H54 (cell line): ENCODE results near the gene ANKRD18A.
"Not testable (repeated sequence)": the region's sequence is repeated elsewhere in the genome, so short reads cannot be mapped to it uniquely, and the experiment has no call there.

Source experiments
- DNase-seq: peaks from one replicate; pipeline ENCODE4 v3.0.0; 2011; ENCODE audit warnings: low spot score, mixed read lengths; ENCODE audit not compliant: insufficient read length
- FAIRE-seq: peaks from 3 replicates; lab custom pipeline; 2011; peaks lifted over from hg19 to GRCh38; lab: Jason Lieb, UNC
- POLR2A ChIP-seq: IDR thresholded peaks from 2 replicates; pipeline ENCODE4 v1.6.1; 2011; ENCODE audit warnings: low read depth, mild to moderate bottlenecking, low read length

Gene ANKRD18A

DNA sequence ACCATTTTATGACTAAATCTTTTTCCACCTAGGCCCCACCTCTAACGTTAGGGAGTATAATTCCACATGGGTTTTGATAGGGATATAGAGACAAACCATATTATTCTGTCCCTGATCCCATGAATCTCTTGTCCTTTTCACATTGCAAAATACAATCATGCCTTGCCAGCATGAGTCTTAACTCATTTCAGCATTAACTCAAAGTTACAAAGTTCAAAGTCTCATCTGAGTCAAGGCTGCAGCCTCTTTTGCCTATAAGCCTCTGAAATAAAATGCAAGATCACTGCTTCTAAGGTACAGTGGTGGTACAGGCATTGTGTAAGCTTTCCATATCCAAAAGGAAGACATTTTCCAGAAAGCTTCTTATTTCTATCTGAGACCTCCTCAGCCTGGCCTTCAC lies 54.3 kb downstream of the ANKRD18A start:
- DNase-seq, FAIRE-seq: not testable (repeated sequence)

DNA sequence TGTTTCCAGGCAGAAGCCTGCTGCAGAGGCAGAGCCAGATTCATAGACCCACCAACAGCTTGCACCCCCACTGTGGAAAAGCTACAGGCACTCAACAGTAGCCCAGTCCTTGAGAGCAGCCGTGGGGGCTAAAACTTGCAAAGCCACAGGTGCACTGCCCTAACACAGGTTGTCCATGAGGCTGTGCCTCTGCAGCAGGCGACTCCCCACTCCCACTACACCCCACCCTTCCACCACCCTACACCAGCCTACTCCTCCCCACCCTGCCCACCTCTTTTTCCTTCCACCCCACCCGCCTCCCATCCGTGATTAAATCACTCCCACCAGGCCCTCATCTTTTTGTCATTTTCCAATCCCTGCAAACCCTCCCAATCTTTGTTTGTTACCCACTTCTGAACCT lies 55.2 kb downstream of the ANKRD18A start:
- DNase-seq, FAIRE-seq: not testable (repeated sequence)

DNA sequence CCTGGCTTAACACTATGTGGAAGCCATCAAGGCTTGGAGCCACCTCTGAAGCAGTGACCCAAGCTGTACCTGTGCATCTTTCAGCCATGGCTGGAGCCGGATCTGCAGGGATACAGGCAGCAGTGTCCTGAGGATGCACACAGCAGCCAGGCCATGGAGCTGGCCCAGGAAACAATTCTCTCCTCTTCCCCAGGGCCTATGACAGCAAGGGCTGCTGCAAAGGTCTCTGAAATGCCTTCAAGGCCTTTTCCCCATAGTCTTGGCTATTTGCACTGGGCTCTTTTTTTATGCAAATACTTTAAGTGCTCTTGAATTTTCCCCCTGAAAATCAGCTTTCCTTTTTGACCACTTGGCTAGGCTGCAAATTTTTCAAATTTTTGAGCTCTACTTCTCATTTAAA lies 56.5 kb downstream of the ANKRD18A start:
- not testable (repeated sequence) for FAIRE-seq, DNase-seq

DNA sequence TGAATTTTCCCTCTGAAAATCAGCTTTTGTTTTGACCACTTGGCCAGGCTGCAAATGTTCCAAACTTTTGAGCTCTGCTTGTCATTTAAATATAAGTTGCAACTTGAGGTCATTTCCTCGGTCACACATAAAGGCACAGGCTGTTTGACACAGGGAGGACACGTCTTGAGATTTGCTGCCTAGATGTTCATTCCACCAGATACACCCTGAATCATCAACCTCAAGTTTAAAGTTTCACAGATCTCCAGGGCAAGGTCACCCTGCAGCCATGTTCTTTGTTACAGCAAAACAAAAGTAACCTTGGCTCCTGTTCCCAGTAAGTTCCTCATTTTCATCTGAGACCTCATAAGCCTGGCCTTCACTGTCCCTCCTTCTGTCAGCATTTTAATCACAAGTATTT lies 59.3 kb downstream of the ANKRD18A start:
- not testable (repeated sequence) for DNase-seq, FAIRE-seq

DNA sequence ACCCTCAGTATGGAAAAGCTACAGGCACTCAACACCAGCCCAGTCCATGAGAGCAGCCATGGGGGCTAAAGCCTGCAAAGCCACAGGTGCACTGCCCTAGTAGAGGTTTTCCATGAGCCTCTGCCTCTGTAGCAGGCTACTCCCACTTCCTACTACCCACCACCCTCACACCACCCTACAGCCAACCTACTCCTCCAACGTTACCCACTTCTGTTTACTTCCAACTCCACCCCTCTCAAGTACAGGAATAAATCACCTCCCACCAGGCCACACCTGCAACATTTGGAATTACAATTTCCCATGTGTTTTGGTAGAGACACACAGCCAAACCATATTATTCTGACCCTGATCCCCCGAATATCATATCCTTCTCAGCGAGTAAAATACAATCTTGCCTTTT lies 61.2 kb downstream of the ANKRD18A start:
- FAIRE-seq, DNase-seq: not testable (repeated sequence)

DNA sequence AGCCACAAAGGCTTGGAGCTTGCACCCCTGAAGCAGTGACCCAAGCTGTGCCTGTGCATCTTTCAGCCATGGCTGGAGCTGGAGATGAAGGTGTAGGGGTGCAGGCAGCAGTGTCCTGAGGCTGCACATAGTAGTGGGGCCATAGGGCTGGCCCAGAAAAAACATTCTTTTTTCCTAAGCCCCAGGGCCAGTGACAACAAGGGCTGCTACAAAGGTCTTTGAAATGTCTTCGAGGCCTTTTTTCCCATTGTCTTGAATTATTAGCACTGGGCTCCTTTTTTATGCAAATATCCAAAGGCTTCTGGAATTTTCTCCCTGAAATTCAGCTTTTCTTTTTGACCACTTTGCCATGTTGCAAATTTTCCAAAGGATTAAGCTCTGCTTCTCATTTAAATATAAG lies 62.6 kb downstream of the ANKRD18A start:
- DNase-seq, FAIRE-seq: not testable (repeated sequence)

DNA sequence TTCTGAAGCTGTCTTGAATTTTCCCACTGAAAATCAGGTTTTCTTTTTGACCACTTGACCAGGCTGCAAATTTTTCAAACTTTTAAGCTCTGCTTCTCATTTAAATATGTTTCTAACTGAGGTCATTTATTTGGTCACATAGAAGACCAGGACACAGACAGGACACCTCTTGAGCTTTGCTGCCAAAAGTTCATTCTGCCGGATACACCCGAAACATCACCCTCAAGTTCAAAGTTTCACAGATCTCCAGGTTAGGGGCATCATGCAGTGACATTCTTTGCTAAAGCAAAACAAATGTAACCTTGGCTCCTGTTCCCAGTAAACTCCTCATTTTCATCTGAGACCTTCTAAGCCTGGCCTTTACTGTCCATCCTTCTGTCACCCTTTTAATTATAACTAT lies 65.4 kb downstream of the ANKRD18A start:
- FAIRE-seq: not testable (repeated sequence)

DNA sequence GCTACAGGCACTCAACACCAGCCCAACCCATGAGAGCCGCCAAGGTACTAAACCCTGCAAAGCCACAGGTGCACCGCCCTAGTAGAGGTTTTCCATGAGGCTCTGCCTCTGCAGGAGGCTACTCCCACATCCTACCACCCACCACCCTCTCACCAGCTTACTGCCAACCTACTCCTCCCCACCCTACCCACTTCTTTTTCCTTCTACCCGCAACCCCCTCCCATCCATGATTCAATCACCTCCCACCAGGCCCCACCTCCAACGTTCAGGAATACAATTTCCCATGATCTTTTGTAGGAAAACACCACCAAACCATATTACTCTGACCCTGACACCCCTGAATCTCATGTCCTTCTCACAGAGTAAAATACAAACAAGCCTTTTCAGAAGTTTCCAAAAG lies 67.4 kb downstream of the ANKRD18A start:
- DNase-seq, FAIRE-seq: not testable (repeated sequence)

More for the DNA sequence above, 65.4 kb downstream of the ANKRD18A start:
- DNase-seq: not testable (repeated sequence)

DNA sequence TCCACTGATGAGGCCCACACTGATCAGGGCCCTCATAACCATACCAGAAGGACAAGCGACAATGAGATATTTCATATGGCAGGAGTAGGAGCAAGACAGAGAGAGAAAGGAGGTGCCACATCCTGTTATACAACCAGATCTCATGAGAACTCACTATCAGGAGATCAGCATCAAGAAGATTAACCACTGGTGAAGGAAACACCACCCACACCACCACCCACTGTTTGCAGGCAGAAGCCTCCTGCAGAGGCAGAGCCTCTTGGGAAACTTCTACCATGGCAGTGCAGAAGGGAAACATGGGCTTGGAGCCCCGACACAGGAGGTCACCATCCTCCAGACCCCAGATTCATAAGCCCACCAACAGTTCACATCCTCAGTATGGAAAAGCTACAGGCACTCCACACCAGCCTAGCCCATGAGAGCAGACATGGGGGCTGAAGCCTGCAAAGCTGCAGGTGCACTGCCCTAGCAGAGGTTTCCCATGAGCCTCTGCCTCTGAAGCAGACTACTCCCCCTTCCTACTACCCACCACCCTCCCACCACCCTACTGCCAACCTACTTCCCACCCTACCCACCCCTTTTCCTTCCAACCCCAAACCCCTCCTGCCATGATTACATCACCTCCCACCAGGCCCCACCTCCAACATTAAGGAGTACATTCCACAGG lies 73.8 kb downstream of the ANKRD18A start:
- FAIRE-seq, DNase-seq: not testable (repeated sequence)

DNA sequence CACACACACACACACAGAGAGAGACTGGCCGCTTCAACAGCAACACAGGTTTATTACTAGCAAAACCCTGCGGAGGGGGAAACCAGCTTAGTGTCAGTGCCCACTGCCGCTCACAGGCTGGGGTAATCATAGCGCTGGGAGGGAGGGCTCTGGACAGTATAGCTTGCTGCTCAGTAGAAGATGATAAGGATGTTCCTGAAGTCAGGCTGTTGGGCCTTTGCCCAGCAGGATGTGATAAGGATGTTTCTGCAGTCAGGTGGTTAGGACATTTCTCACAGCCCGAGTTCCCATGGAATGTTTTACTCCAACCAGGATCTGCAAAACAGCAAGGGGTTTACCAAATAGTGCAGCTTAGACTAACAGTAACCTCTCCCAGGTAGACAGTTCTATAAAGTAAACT lies 79.9 kb downstream of the ANKRD18A start:
- not testable (repeated sequence) for FAIRE-seq, DNase-seq

DNA sequence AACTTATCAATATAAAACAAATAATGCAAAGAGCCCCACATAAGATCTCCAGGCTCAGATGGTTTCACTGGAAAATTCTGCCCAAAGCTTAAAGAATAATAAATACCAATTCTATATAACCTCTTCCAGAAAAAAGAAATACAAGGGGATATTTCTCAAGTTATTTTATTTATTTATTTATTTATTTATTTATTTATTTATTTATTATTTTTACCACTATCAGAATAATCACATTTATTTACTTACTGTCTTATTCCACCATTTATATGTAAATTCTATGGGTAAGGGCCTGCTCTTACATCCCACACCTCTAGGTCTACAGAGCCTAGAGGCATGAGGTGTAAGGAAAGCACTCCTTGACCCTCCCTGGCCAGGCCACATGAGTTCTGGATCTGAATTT lies 91.1 kb downstream of the ANKRD18A start:
- TF ChIP-seq POLR2A: no peak
- FAIRE-seq: no peak

DNA sequence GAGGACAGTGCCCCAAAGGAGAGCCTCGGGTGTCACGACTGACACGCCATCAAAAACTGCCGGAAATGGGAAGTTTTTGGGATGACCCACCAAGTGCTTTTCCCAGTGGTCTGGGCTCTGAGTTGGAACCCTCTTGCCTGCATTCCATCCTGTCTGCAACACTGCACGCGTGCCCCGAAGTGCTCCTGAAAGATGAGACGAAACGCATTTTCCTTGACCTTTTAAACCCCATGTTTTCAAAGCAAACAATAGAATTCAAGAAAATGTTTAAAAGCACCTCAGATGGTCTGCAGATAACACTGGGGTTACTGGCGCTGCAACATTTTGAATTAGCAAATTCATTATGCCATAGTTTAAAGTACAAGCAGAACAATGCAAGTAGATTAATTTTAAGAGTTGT lies 92.9 kb downstream of the ANKRD18A start:
- DNase-seq: no peak
- TF ChIP-seq POLR2A: no peak
- no peak for FAIRE-seq

More for the DNA sequence above, 91.1 kb downstream of the ANKRD18A start:
- DNase-seq: no peak

DNA sequence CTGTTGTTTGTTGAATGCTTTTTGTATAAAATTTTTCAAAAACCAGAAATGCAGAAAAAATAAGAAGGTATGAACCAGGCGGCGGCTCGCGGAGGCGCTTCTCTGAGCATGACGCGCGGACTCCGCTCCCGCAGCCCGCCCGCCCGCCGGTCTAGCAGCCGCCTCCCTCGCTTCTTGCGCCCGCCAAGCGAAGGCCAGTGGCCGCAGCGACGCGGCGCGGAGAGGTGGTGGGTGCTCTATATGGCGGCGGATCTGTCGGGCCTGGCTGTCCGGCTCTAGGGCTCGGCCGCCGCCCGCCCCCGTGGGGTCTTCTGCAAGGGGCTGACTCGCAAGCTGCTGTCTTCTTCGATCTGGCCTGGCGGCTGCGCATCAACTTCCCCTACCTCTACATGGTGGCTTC lies 93.8 kb downstream of the ANKRD18A start:
- TF ChIP-seq POLR2A: no peak
- no peak for DNase-seq
- no peak for FAIRE-seq

DNA sequence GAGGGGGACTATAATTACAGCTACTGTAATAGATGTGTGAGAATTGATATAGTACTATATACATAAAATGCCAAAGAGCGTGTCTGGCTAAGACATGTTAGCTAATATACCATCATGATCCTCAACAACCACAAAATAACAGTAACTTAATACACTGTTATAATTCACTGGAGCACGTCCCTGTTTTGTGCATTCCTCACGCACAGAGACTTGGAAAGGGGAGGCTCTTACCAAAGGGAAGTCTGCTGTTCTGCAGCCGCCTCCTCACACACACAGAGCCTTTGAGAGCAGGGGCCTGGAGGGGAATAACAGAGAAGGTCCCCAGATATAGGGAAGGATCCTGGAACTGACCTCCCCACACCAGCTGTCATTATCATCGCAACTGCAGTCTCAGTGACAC lies 97.3 kb downstream of the ANKRD18A start:
- no peak for TF ChIP-seq POLR2A
- FAIRE-seq: no peak
- no peak for DNase-seq

DNA sequence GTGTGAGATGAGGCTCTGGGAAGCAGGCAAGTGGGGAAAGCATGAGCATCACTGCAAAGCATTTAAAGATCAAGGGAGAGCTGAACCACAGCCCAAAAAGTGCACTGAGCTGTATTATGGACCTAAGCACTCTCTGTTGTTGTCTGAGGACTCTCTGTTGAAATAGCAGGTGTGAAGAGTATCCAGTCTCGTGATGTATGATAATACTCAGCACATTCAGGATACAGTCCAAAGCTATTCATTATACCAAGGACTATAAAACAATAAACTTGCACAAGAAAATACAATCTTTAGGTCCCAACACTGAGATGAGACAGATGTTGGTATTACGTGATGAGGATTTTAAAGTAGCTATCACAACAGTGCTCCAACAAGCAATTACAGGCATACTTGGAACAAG lies 98.6 kb downstream of the ANKRD18A start:
- DNase-seq (no peak), FAIRE-seq (no peak)
- no peak for TF ChIP-seq POLR2A
